Ovary (tissue), 3 donors: ENCODE data around the gene RIPOR1.

Experiments
- CTCF ChIP-seq, 3 donors: fragments of 450-650 bp in 2 of 3; fragments of 200-600 bp in 1 of 3; IDR thresholded peaks; one replicate each; pipeline versions ENCODE4 v1.5.1 to v1.8.0; 2016 to 2022; ENCODE audit warnings: antibody characterized with exemption in 3 of 3, mild to moderate bottlenecking in 1 of 3
- EP300 ChIP-seq: sonication (generic); formaldehyde crosslinking; IDR thresholded peaks from one replicate; pipeline ENCODE4 v1.6.1; 2017; ENCODE audit warnings: antibody characterized with exemption
- POLR2A ChIP-seq: fragments of 450-650 bp; IDR thresholded peaks from one replicate; pipeline ENCODE4 v1.6.1; 2017; ENCODE audit warnings: antibody characterized with exemption, mild to moderate bottlenecking, moderate library complexity
- donor health status: DM: no; HTN: no; CAD: no.

- TF ChIP-seq CTCF (IDR thresholded peaks at IDR 0.05), result peak; percentile 74 to 91 (median 85)
- TF ChIP-seq POLR2A, result no peak
- no peak for TF ChIP-seq EP300
Observed at GRCh38 chr16:67546761-67547422, 18.3 kb downstream of the RIPOR1 start.
